OCI-LY3 (cell line): Measurements from ENCODE around the gene SPARCL1.
"Not testable (repeated sequence)": the region's sequence is repeated elsewhere in the genome, so short reads cannot be mapped to it uniquely, and the experiment has no call there.

Experiments
- EZH2phosphoT487 ChIP-seq: fragments of 200-600 bp; shearing (Covaris generic); IDR thresholded peaks from 2 replicates; pipeline ENCODE4 v1.6.1; 2018; ENCODE audit warnings: antibody characterized with exemption, mixed run types, low read depth
- TF ChIP-seq, protein P1 (sequence below): fragments of 200-600, 300-600 bp; sonication (generic); IDR thresholded peaks from 2 replicates; pipeline ENCODE4 v1.5.1; 2014; ENCODE audit warnings: antibody characterized with exemption, low read length, low read depth

DNA sequence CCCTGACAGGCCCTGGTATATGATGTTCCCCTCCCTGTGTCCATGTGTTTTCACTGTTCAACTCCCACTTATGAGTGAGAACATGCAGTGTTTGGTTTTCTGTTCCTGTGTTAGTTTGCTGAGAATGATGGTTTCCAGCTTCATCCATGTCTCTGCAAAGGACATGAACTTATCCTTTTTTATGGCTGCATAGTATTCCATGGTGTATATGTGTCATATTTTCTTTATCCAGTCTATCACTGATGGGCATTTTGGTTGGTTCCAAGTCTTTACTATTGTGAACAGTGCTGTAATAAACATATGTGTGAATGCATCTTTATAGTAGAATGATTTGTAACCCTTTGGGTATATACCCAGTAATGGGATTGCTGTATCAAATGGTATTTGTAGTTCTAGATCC, 45.9 kb downstream of the SPARCL1 start:
- TF ChIP-seq, protein P1, sequence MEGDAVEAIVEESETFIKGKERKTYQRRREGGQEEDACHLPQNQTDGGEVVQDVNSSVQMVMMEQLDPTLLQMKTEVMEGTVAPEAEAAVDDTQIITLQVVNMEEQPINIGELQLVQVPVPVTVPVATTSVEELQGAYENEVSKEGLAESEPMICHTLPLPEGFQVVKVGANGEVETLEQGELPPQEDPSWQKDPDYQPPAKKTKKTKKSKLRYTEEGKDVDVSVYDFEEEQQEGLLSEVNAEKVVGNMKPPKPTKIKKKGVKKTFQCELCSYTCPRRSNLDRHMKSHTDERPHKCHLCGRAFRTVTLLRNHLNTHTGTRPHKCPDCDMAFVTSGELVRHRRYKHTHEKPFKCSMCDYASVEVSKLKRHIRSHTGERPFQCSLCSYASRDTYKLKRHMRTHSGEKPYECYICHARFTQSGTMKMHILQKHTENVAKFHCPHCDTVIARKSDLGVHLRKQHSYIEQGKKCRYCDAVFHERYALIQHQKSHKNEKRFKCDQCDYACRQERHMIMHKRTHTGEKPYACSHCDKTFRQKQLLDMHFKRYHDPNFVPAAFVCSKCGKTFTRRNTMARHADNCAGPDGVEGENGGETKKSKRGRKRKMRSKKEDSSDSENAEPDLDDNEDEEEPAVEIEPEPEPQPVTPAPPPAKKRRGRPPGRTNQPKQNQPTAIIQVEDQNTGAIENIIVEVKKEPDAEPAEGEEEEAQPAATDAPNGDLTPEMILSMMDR: not testable (repeated sequence)
- not testable (repeated sequence) for TF ChIP-seq EZH2phosphoT487
